ENCODE data around the gene UBE2E2.

DNA sequence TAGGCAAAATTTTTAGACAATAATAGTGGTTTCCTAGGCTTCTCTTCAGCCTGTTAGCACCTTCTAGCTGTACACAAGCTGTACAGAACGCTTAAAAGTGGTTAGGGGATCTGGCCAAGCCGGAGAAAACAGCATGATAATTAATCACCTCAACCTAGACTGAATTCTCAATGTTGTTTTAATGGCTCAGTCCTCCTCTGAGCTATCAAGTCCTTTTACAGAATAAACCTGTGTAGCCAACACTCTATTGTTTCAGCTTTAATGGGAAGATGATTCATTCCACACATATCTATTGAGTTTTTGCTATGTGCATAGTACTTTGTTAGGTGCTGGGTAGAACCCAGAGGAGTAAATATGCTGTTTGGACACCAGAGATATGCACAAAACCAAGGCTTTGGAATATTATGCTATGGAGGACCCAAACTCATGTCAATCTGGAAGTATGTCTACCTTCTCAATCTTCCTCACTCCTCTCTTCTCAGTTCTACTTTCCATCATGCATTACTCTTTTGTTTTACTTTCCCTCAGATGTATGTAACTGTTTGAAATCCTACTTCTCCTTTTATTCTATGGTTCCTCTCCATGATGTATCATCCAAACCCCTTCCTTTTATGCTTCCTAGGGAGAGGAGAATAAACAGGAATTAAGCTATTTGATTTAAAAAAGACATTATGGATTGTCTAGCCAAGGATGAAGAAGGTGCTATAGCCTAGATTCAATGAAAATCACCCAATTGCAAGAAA, 27.6 kb upstream of the UBE2E2 start:
- TF ChIP-seq, protein P1, sequence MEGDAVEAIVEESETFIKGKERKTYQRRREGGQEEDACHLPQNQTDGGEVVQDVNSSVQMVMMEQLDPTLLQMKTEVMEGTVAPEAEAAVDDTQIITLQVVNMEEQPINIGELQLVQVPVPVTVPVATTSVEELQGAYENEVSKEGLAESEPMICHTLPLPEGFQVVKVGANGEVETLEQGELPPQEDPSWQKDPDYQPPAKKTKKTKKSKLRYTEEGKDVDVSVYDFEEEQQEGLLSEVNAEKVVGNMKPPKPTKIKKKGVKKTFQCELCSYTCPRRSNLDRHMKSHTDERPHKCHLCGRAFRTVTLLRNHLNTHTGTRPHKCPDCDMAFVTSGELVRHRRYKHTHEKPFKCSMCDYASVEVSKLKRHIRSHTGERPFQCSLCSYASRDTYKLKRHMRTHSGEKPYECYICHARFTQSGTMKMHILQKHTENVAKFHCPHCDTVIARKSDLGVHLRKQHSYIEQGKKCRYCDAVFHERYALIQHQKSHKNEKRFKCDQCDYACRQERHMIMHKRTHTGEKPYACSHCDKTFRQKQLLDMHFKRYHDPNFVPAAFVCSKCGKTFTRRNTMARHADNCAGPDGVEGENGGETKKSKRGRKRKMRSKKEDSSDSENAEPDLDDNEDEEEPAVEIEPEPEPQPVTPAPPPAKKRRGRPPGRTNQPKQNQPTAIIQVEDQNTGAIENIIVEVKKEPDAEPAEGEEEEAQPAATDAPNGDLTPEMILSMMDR (IDR thresholded peaks at IDR 0.05): no peak
- TF ChIP-seq EP300 (IDR thresholded peaks at IDR 0.05): no peak

Measured in ovary (tissue), 3 donors.